H1 (cell line): ENCODE data around the gene CEP76.

Source experiments
- BRCA1 ChIP-seq: IDR thresholded peaks from 2 replicates; pipeline ENCODE4 v1.6.1; 2012; ENCODE audit warnings: low read depth, low read length, improper control_type of control experiment
- CEBPB ChIP-seq: IDR thresholded peaks from 2 replicates; pipeline ENCODE4 v1.6.1; 2012; ENCODE audit warnings: low read depth, low read length
- CHD2 ChIP-seq: IDR thresholded peaks from 2 replicates; pipeline ENCODE4 v1.6.1; 2012; ENCODE audit warnings: low read length, improper control_type of control experiment
- EZH2 ChIP-seq: fragments of 200-600 bp; sonication (generic); IDR thresholded peaks from 2 replicates; pipeline ENCODE4 v1.7.1; 2012; ENCODE audit warnings: low read depth, mild to moderate bottlenecking, moderate library complexity, low read length, inconsistent platforms; ENCODE audit not compliant: severe bottlenecking
- MAX ChIP-seq: IDR thresholded peaks from 2 replicates; pipeline ENCODE4 v1.6.1; 2012; ENCODE audit warnings: inconsistent platforms
- POLR2A ChIP-seq, 2 experiments: IDR thresholded peaks; 1 replicate in 1 of 2; 2 replicates in 1 of 2; pipeline ENCODE4 v1.6.1; 2011; ENCODE audit warnings: low read depth in 2 of 2, low read length in 2 of 2, mild to moderate bottlenecking in 2 of 2; ENCODE audit errors: control extremely low read depth in 1 of 2
- SP1 ChIP-seq: IDR thresholded peaks from 2 replicates; pipeline ENCODE4 v1.6.1; 2011; ENCODE audit warnings: low read depth, low read length
- SP4 ChIP-seq: IDR thresholded peaks from 2 replicates; pipeline ENCODE4 v1.6.1; 2012; ENCODE audit warnings: low read length, inconsistent platforms
- TF ChIP-seq, protein P1 (sequence below), 3 experiments: IDR thresholded peaks; 1 replicate in 2 of 3; 2 replicates in 1 of 3; pipeline versions ENCODE4 v1.5.1 to v1.6.1; 2011; ENCODE audit warnings: low read length in 3 of 3, mild to moderate bottlenecking in 3 of 3, inconsistent platforms in 2 of 3, low read depth in 1 of 3, moderate library complexity in 1 of 3; ENCODE audit not compliant: insufficient read depth in 1 of 3; ENCODE audit errors: control extremely low read depth in 1 of 3

- no peak for TF ChIP-seq EZH2
- TF ChIP-seq BRCA1 = no peak; the same call in 1 of the 2 replicates
- 0 out of 2 replicates have a peak, but pooled peaks have one; percentile 8 for TF ChIP-seq SP1
- TF ChIP-seq, protein P1, sequence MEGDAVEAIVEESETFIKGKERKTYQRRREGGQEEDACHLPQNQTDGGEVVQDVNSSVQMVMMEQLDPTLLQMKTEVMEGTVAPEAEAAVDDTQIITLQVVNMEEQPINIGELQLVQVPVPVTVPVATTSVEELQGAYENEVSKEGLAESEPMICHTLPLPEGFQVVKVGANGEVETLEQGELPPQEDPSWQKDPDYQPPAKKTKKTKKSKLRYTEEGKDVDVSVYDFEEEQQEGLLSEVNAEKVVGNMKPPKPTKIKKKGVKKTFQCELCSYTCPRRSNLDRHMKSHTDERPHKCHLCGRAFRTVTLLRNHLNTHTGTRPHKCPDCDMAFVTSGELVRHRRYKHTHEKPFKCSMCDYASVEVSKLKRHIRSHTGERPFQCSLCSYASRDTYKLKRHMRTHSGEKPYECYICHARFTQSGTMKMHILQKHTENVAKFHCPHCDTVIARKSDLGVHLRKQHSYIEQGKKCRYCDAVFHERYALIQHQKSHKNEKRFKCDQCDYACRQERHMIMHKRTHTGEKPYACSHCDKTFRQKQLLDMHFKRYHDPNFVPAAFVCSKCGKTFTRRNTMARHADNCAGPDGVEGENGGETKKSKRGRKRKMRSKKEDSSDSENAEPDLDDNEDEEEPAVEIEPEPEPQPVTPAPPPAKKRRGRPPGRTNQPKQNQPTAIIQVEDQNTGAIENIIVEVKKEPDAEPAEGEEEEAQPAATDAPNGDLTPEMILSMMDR (IDR thresholded peaks at IDR 0.05; ENCODE audit: control extremely low read depth in 1 of 3, insufficient read depth in 1 of 3, low read depth in 1 of 3, low read length in 3 of 3) = peak in 1 of 3 experiments; percentile 6; a peak in 1 of 4 replicates
- TF ChIP-seq POLR2A (IDR thresholded peaks at IDR 0.05; ENCODE audit: control extremely low read depth in 1 of 2, low read depth in 2 of 2, low read length in 2 of 2) = peak; percentile 28 to 95
- no peak; the same call in none of the 2 replicates for TF ChIP-seq MAX
- no peak for TF ChIP-seq CEBPB
- peak; percentile 99 for TF ChIP-seq SP4
- peak; percentile 73 for TF ChIP-seq CHD2
These were observed at the start of gene CEP76, which contains the start of gene PSMG2 for GRCh38 chr18:12702221-12703095.
